ENCODE measurements around the gene CRYBB3. TPM values are rescaled to one million over a fixed set of nuclear protein-coding genes. Genes with fewer than 3 reads are reported as not detected.

The CRYBB3 gene
- polyA plus RNA-seq, 3 donors: not detected

- Histone ChIP-seq H4K20me1 (ENCODE audit: insufficient read depth, low read length) (no peaks in the 10 kb centered on the region), H3K79me2 (ENCODE audit: insufficient read depth, low read length) (no peaks in the 10 kb centered on the region), H3K27me3 (ENCODE audit: control insufficient read depth in 2 of 2, insufficient read depth in 2 of 2, low read length in 2 of 2) (no peaks in the 10 kb centered on the region), H3K9ac (ENCODE audit: insufficient read depth, low read length, poor library complexity, severe bottlenecking) (no peak overlapping the region), H3K4me1 (ENCODE audit: control insufficient read depth in 1 of 2, insufficient read depth in 2 of 2, low read length in 2 of 2) (no peaks in the 10 kb centered on the region), H3K36me3 (replicated peaks in 1 of 2; ENCODE audit: control insufficient read depth in 1 of 2, insufficient read depth in 2 of 2, low read length in 2 of 2) (no peaks in the 10 kb centered on the region), H3K4me2 (replicated peaks; ENCODE audit: extremely low read depth, low read length, poor library complexity, severe bottlenecking) (no peak overlapping the region), H3K9me3 (replicated peaks in 1 of 2; ENCODE audit: control insufficient read depth in 1 of 2, insufficient read depth in 1 of 2, low read length in 2 of 2) (no peaks in the 10 kb centered on the region), H3K27ac (ENCODE audit: low read depth in 1 of 2, low read length in 2 of 2) (no peak overlapping the region), H3K4me3 (replicated peaks in 1 of 3; ENCODE audit: low read depth in 2 of 3, low read length in 3 of 3) (no peak overlapping the region), H2AFZ (ENCODE audit: insufficient read depth, low read depth, low read length, poor library complexity, severe bottlenecking) (no peak overlapping the region)
- Mint-ChIP-seq H3K4me3 (no peak overlapping the region), H3K9me3 (peaks cover 0 to 4% (median 0%) of the 10 kb centered on the region in 7 donors), H3K36me3 (no peaks in the 10 kb centered on the region), H3K27ac (no peak overlapping the region), H3K27me3 (ENCODE audit: low read depth in 3 of 3) (peaks cover 9 to 14% (median 10%) of the 10 kb centered on the region in 3 donors), H3K4me1 (no peaks in the 10 kb centered on the region)
- intact Hi-C loops (cut with micrococcal nuclease): no loop called here
- no peak for DNase-seq
- WGBS (ENCODE audit: insufficient coverage): no CpG with 5 or more reads among the region's 4 CpGs
- no peak for TF ChIP-seq CTCF (IDR thresholded peaks at IDR 0.05)
These were observed 20.3 kb downstream of the CRYBB3 start for GRCh38 chr22:25219948-25220442.

GRCh38 chr22:25221790-25222189 is 22.1 kb downstream of the CRYBB3 start:
- Histone ChIP-seq H4K20me1 (ENCODE audit: insufficient read depth, low read length) (no peaks in the 10 kb centered on the region), H3K9me3 (replicated peaks in 1 of 2; ENCODE audit: control insufficient read depth in 1 of 2, insufficient read depth in 1 of 2, low read length in 2 of 2) (no peaks in the 10 kb centered on the region), H3K27me3 (ENCODE audit: control insufficient read depth in 2 of 2, insufficient read depth in 2 of 2, low read length in 2 of 2) (no peaks in the 10 kb centered on the region), H3K4me3 (replicated peaks in 1 of 3; ENCODE audit: low read depth in 2 of 3, low read length in 3 of 3) (no peak overlapping the region), H3K27ac (ENCODE audit: low read depth in 1 of 2, low read length in 2 of 2) (no peak overlapping the region), H3K9ac (ENCODE audit: insufficient read depth, low read length, poor library complexity, severe bottlenecking) (no peak overlapping the region), H3K4me1 (ENCODE audit: control insufficient read depth in 1 of 2, insufficient read depth in 2 of 2, low read length in 2 of 2) (no peaks in the 10 kb centered on the region), H3K4me2 (replicated peaks; ENCODE audit: extremely low read depth, low read length, poor library complexity, severe bottlenecking) (no peak overlapping the region), H2AFZ (ENCODE audit: insufficient read depth, low read depth, low read length, poor library complexity, severe bottlenecking) (no peak overlapping the region), H3K79me2 (ENCODE audit: insufficient read depth, low read length) (no peaks in the 10 kb centered on the region), H3K36me3 (replicated peaks in 1 of 2; ENCODE audit: control insufficient read depth in 1 of 2, insufficient read depth in 2 of 2, low read length in 2 of 2) (no peaks in the 10 kb centered on the region)
- Mint-ChIP-seq H3K4me3 (no peak overlapping the region), H3K27ac (no peak overlapping the region), H3K36me3 (no peaks in the 10 kb centered on the region), H3K9me3 (no peaks in the 10 kb centered on the region), H3K27me3 (ENCODE audit: low read depth in 3 of 3) (peaks cover 6 to 14% (median 12%) of the 10 kb centered on the region in 3 donors), H3K4me1 (no peaks in the 10 kb centered on the region)
- DNase-seq: no peak
- TF ChIP-seq CTCF (IDR thresholded peaks at IDR 0.05): no peak
- WGBS (ENCODE audit: insufficient coverage): 77% methylated on average over 7 of the region's 8 CpGs
- intact Hi-C loops (cut with micrococcal nuclease): no loop called here
